Measurements from ENCODE around the gene RTL10.

RTL10 gene

DNA sequence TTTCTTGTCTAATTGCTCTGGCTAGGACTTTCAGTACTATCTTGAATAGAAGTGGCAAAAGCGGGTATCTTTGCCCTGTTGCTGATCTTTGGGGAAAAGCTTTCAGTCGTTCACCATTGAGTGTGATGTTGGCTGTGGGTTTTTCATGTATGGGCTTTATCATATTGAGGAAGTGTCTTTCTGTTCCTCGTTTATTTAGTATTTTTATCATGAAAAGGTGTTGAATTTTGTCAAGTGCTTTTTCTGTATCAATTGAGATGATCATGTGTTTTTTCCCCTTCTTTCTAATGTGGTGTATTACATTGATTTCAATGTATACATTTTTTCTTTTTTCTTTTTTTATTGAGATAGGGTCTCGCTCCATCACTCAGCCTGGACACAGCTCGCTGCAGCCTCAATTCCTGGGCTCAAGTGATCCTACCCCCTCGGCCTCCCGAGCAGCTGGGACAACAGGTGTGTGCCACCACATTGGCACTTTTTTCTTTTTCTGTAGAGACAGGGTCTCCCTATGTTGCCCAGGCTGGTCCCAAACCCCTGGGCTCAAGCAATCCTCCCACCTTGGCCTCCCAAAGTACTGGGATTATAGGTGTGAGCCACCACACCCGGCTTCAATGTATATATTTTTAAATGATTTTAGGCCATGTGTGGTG, 5.3 kb upstream of the RTL10 start:
- no peak for DNase-seq

- DNase-seq, result no peak
Measured at GRCh38 chr22:19857382-19857781, 2.7 kb upstream of the RTL10 start.

DNA sequence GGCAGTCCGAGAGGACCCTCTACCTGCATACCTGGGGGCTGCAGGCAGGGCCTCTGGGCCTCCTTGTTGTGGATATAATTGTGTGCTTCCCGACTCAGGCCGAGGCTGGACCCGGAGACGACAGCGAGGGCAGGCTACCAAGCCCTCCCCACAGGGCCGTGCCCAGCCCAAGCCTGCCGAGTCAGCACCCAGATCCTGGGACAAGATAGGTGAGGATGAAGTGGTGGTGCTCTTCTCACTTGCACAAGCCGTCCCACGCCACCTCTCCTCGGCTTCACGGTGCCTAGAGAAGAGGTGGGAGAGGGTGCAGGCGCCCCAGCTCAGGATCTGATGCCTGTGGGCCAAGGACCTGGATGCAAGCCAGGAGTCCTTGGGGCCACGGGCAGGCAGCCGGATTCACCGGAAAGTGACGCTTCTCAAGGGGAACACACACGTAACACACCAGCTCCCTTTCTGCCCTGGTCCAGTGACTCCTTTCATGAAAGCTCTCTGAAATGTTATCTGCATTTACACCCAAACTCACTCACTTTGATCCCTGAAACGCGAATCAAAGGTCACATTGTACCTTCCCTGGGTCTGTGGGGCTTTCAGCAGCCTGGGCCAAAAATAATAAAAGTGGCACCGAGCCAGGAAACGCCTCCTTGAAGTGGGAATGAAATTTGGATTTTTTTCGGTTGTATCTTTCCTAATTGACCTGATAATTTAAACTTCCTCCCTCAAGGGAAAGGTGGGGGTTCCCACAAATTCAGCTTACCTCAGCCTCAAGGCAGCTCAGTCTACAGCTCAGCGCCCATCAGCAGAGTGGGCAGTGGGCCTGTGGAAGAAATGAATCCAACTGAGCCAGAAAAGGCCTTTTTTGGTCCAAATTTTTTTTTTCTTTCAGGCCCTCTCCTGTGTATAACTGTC, 1.1 kb upstream of the RTL10 start:
- DNase-seq, result peak; percentile 51 to 79

GRCh38 chr22:19853879-19854777, 546 bp downstream of the RTL10 start:
- DNase-seq, result no peak

GRCh38 chr22:19853058-19853878, 1.4 kb downstream of the RTL10 start:
- no peak for DNase-seq

DNA sequence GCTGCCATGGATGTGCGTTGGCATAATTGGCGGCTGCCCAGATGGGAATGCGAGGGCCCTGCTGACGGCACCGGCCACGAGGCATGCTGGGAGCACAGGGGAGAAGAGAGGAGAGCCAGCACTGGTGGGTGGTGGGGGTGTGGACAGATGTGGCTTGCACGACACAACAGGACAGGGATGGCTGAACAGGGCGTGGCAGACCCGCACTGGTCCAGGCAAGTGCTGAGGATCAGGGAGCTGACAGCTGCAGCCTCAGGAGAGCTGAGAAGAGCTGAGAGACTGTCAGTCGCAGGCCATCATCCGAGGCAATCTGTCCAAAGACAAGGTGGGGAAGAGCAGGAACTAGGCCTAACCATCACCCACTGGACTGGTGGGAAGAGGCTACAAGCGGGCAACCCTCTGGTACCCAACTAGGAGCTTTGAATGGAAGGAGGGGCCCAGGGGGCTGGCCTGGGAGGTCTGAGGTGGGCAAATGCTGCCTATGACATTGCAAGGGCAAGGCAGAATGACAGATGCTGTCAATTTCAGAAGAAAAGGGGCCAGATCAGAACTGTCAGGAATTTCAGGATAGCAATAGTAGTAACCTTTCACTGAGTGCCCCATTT, 2.4 kb downstream of the RTL10 start:
- no peak for DNase-seq

- no peak for DNase-seq
Measured at GRCh38 chr22:19851291-19852176, 3.1 kb downstream of the RTL10 start.

- no peak for DNase-seq
Measured at GRCh38 chr22:19850763-19851109, 3.9 kb downstream of the RTL10 start.

DNA sequence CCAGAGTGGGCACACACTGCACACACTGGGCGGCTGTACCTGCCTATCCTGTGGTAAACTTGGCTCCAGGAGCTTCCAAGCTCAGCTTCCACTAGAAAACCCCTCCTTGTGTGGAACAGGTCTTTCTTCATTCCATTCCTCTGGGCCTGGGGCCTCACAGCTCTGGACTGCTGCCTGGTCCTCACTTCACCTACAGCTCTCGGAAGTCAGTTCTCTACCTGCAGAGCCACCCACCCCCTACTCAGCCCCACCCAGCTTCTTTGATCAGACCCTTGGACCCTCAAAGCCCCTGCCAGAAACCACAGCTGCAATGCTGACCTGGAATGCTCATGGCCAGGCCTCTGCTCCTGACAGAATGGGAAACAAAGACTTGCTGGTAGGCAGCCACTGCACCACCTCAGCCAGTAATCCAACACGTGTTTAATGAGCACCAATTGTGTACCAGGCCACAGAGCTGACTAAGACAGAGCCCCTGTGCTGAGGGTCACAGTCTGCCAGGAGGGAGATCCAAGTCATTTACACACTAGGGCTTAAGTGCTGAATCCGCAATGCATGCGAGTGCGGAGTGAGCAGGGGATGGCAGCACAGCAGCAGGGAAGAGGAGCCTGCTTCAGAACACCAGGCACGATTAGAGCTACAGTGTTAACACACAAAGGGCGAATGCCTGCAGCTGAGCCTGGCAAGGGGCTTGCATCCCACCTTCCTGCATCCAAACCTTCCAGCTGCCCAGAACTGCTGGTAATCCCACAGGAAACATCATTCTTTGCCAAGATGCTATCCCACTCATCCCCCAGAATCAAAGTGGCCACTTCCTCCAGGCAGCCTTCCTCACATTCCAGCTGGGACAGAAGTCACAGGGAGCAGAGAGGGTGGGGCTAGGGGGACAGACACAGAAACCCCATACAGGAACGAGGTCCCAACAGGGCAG, 4.6 kb downstream of the RTL10 start:
- DNase-seq, result no peak

DNA sequence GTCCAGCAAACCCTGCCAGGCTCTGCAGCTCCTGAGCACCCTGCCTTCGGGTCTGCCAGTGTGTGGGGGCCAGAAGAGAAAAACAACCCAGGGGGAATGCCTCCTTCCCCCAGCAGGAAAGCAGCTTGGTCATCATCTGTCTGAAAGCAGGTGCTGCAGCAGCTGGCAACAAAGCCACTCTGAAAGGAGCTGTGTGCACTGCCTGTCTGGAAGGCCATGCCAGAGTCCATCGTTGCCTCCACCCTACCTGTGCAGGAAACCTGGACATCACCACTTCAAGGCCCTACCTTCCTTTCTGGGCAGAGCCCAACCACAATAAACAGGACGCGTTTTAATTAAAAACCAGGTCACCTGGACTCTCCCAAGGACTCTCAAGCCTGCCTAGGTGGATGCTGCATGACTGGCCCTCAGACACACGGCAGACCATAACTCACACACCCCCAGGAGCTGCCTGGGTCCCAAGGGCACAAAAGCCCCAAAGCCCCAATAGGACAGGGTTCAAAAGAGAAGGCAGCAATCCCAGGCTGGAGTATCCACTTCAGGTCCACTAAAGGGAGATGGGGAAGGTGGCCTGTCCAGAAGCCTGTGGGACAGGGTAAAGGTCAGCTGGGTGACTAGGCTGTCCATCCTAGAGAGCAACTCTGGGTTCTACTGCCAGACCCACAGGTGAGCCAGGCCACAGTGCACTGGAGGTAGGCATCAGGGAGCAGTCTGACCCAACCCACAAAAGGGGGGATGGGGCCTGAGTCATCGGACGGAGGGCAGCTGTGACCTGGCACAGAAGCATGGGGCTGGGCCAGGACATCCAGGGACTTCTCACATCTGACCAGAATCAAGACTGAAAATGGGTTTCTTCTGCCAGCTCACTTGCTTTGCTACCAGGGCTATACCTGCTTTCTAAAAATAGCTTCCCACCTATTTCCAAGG, 6.1 kb downstream of the RTL10 start:
- peak in 1 of 2 experiments; percentile 19 for DNase-seq

DNA sequence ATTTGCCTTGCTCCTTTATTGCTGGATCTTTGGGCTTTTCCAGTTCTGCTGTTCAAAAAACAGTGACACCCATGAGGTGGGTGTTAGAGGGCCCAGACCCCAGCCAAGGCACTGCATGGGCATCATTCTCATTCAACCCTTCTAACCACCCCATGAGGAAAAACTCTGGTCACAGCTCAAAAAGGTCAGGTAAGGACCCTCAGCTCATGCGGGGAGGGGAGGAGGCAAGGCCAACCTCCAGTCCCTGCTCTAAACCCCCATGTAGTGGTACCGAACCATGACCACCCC, 7.4 kb downstream of the RTL10 start:
- DNase-seq, result no peak

- no peak for DNase-seq
Measured at GRCh38 chr22:19846620-19847344, 7.9 kb downstream of the RTL10 start.

- no peak for DNase-seq
Measured at GRCh38 chr22:19845054-19845722, 9.5 kb downstream of the RTL10 start.

DNA sequence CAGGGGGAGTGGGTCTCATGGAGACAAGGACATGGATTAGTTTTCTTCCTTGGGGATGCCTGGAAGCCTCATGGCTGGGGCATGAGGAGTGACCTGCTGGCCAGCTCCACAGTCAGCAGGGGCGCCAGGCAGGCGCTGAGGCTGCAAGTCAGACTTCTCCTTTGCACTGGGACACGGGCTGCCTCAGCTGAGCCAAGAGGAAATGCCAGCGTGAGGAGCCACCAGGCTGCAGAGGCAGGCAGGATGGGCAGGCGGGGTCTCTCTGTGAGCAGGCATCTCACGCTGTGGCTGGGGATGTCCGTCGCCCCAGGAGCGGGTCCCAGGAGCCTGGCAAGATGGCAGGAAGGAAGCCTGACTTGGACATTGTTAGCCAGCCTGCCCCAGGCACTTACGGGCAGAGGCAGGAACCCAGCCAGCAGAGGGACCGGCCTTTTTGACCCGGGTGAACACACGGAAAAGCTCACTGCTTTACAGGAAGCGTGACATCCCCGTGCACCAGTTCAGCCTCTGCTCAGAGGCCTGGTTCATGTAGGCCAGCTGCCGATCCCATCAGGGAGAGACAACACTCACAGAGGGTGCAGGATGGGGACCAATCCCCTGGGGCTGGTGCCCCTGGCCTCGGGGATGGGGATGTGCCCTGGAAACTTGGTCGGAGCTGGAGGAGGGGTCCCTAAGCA, 10.2 kb downstream of the RTL10 start:
- DNase-seq, result no peak

GRCh38 chr22:19843857-19844376, 10.8 kb downstream of the RTL10 start:
- DNase-seq, result no peak

GRCh38 chr22:19843107-19843856, 11.4 kb downstream of the RTL10 start:
- DNase-seq, result peak; percentile 45 to 74
